ENCODE results near the gene CLDN16.

DNA sequence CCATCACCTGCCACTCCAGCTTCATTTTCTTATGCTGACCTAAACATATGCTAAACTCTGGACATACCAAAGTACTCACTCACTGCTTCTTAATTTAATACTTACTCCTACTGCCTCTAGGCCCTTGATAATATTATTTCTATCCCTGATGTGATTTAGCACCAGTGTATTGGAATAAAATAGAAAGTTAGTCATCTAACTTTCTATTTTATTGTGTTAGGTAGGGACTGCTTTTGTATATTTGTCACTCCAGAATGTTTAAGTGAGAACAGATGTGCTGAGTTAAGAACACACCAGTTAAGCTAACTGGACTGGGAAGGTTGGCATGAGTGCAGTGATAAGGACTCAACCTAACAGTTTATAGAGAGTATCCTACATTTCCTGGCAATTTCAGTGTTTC lies 6.5 kb upstream of the CLDN16 start:
- TF ChIP-seq CTCF (conservative IDR thresholded peaks at IDR 0.05) = no peak
- TF ChIP-seq ZFX (IDR thresholded peaks at IDR 0.05) = no peak
